NB4 (cell line): ENCODE data around the gene GAA.

ENCODE experiments used
- DNase-seq: peaks from one replicate; pipeline ENCODE4 v3.0.0; 2010; ENCODE audit warnings: low read depth
- H3K4me3 ChIP-seq: one replicate; pipeline ENCODE4 v1.5.1; 2011; ENCODE audit warnings: mild to moderate bottlenecking, low read depth, low read length, moderate library complexity
- MYC ChIP-seq: IDR thresholded peaks from 2 replicates; pipeline ENCODE4 v1.6.1; 2011; ENCODE audit warnings: low read depth, low read length
- POLR2A ChIP-seq: IDR thresholded peaks from 2 replicates; pipeline ENCODE4 v1.6.1; 2011; ENCODE audit warnings: mild to moderate bottlenecking; ENCODE audit not compliant: insufficient read length; ENCODE audit errors: extremely low read depth
- TF ChIP-seq, protein P1 (sequence below): IDR thresholded peaks from one replicate; pipeline ENCODE4 v1.5.1; 2012; ENCODE audit warnings: low read depth, low read length
- TF ChIP-seq, protein P2 (sequence below): IDR thresholded peaks from 2 replicates; pipeline ENCODE4 v1.6.1; 2011; ENCODE audit warnings: low read depth, low read length

Gene GAA

DNA sequence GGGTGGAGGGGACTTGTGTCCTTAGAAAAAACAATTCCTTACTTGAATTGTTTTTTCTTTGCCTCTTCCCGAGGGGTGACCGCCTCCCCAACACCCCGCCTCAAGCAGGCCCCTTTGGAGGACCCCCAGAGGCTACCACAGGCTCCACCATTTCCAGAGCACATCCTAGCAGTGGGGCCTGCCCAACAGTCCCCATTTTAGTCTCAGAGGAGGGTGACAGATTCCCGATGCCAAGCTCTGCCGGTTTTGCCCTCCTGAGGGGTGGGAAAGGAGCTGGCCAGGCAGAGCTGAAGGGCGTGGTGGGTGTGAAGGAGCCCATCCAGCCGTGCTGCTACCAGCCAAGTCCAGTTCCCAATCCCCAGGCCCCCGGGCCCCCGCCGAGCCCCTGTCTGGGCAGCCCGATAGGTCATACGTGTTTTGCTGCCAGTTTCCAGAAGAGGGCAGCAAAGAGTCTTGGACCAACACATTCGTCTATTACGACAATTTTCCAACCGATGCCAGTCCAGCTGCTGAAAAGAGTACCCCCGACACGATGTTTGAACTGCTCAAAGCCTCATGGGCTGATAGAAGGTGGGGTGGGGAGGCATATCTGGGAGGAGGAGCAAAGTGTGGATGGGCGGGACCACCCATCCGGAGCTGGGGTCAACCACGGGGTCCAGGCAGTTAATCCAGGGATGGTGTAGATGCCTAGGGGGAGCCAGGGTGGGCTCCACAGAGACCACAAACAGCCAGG lies 18.8 kb upstream of the GAA start:
- TF ChIP-seq, protein P1, sequence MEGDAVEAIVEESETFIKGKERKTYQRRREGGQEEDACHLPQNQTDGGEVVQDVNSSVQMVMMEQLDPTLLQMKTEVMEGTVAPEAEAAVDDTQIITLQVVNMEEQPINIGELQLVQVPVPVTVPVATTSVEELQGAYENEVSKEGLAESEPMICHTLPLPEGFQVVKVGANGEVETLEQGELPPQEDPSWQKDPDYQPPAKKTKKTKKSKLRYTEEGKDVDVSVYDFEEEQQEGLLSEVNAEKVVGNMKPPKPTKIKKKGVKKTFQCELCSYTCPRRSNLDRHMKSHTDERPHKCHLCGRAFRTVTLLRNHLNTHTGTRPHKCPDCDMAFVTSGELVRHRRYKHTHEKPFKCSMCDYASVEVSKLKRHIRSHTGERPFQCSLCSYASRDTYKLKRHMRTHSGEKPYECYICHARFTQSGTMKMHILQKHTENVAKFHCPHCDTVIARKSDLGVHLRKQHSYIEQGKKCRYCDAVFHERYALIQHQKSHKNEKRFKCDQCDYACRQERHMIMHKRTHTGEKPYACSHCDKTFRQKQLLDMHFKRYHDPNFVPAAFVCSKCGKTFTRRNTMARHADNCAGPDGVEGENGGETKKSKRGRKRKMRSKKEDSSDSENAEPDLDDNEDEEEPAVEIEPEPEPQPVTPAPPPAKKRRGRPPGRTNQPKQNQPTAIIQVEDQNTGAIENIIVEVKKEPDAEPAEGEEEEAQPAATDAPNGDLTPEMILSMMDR, result peak; percentile 51
- TF ChIP-seq POLR2A, result no peak
- TF ChIP-seq, protein P2, sequence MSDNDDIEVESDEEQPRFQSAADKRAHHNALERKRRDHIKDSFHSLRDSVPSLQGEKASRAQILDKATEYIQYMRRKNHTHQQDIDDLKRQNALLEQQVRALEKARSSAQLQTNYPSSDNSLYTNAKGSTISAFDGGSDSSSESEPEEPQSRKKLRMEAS, result 0 out of 2 replicates have a peak, but pooled peaks have one; percentile 5
- TF ChIP-seq MYC, result no peak
- DNase-seq, result peak; percentile 79
- no peak overlapping the region for H3K4me3 ChIP-seq

DNA sequence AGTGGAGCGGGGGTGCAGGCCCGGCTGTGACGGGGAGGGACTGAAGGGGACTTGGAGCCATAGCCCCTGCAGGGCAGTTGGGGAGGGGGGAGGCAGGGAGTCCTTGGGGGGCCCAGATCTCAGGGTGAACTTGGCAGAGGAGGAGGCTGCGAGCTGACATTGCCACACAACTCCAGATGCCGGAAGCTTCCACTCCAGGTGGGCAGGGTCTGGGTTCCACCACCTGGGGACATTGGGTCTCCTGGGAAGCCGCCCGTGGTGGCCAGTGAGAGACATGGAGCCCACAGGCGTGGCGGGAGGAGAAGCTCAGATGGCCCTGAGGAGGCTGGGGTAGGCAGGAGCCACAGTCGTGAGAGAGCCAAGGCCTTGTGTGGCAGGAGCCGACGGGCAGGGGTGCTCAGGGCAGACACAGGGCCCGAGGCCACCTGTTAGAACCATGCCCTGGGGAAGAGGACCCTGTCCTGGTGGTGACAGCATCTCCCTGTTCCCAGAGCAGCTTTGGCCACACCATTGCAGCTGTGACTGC lies 18.2 kb upstream of the GAA start:
- TF ChIP-seq MYC (no peak), POLR2A (no peak)
- TF ChIP-seq, protein P1, result no peak
- TF ChIP-seq, protein P2, result no peak
- no peak for DNase-seq
- H3K4me3 ChIP-seq, result no peak overlapping the region

DNA sequence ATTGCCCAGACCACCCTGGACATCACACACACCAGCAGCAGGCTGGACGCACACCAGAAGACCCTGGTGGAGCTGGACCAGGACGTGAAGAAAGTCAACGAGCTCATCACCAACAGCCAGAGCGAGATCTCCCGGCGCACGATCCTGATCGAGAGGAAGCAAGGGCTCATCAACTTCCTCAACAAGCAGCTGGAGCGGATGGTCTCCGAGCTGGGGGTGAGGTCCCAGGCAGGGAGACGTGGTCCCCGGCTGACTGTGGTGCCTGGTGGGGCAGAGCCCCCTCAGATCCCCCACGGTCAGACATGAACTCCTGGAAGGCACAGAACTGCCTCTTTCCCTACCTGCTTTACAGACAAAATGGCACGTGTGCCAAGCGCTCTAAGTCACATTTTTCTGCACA lies 16.6 kb upstream of the GAA start:
- DNase-seq, result no peak
- no peak overlapping the region for H3K4me3 ChIP-seq
- TF ChIP-seq, protein P1, result no peak
- TF ChIP-seq MYC (no peak), POLR2A (no peak)
- TF ChIP-seq, protein P2, result no peak

DNA sequence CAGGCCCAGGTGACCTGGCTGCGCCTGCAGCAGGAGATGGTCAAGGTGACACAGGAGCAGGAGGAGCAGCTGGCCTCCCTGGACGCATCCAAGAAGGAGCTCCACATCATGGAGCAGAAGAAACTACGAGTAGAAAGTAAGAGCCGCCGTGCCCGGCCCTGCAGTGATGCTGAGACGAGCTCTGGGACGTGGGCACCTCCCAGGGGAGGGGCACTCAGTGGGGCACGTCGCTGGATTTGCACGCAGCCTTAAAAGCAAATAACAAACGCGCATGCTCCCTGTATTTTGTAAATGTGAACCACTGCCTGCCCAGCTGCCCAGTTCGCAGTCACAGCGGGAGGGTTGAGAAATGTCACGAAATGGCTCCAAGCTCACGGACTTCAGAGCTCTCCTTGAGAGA lies 15.3 kb upstream of the GAA start:
- TF ChIP-seq, protein P2, result no peak
- no peak for TF ChIP-seq POLR2A
- TF ChIP-seq MYC, result no peak
- TF ChIP-seq, protein P1, result no peak

DNA sequence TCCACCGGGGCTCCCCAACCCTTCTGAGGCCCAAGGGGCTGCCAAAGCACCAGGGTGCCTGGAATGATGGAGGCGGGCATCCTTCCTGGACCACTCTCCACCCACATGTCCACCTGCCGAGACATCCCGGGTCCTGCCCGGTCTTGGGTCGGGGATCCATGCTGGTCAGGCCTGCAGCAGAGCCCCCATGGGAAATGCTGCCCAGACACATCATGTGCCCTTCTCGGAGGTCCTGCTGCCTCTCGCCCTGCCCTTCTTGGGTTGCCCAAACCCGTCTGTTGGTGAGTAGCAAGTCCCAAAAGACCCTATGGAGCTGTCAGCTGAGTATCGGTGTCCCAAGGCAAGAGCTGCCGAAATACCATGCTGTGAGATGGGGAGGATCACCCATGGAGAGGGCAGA lies 14.8 kb upstream of the GAA start:
- no peak overlapping the region for H3K4me3 ChIP-seq
- no peak for DNase-seq
- TF ChIP-seq POLR2A (no peak), MYC (no peak)
- TF ChIP-seq, protein P2, result no peak
- TF ChIP-seq, protein P1, result no peak

More for the DNA sequence above, 15.3 kb upstream of the GAA start:
- DNase-seq, result no peak
- no peak overlapping the region for H3K4me3 ChIP-seq
